GM10248 (cell line): ENCODE measurements around the gene TBCCD1.

ENCODE experiments used
- CTCF ChIA-PET: fragments of 300-600 bp; sonication (Branson Sonifier 250); formaldehyde crosslinking; extraction: SDS; loops from one replicate; lab custom pipeline; 2021; ENCODE audit warnings: antibody characterized with exemption; lab: Yijun Ruan, JAX
- POLR2A ChIA-PET: fragments of 350-650 bp; sonication (Branson Sonifier 250); formaldehyde crosslinking; extraction: SDS; loops from one replicate; lab custom pipeline; 2020; ENCODE audit warnings: antibody characterized with exemption; lab: Yijun Ruan, JAX
- DNase-seq: peaks from one replicate; pipeline ENCODE4 v3.0.0; 2012; ENCODE audit errors: extremely low spot score
- CTCF ChIP-seq: IDR thresholded peaks from 2 replicates; pipeline ENCODE4 v1.5.1; 2012; ENCODE audit warnings: mild to moderate bottlenecking, low read depth; ENCODE audit errors: extremely low read depth, missing control alignments, control extremely low read depth

Gene TBCCD1

GRCh38 chr3:186598108-186598784 is 31.1 kb upstream of the TBCCD1 start:
- CTCF ChIA-PET: interaction anchor here (17.4 kb wide), 1 partner anchor 17 kb away, joined by 155 read pairs; the partner anchor contains the start of gene AHSG
- TF ChIP-seq CTCF: no peak
- POLR2A ChIA-PET: no interaction called here
- no peak for DNase-seq

DNA sequence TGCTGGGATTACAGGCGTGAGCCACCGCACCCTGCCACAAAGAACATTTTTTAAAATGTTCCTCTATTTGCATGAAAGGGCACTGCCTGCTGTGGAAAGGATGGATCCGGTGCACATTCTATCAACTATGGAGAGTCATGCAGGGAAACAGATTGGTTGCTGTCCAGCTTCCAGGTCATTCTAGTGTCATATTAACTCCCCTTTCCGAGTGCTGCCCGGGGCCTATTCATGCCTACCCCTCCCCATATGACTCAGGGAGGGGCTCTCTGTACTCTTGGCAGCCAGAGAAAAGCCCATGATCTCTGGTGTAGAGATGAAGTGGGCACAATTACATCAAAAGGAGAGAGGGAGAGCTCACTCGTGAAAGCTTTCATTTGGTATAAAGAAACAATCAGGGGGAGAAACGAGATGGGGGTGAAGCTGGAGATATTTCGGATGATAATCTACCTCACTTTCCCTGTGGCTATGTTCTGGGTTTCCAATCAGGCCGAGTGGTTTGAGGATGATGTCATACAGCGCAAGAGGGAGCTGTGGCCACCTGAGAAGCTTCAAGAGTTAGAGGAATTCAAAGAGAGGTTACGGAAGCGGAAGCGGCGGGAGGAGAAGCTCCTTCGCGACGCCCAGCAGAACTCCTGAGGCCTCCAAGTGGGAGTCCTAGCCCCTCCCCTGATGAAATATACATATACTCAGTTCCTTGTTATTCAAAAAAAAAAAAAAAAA is 29.6 kb upstream of the TBCCD1 start:
- POLR2A ChIA-PET: interaction anchor here (0.6 to 0.7 kb wide), 2 partner anchors 29 to 186 kb away, joined by 3 to 4 read pairs; no protein-coding TSS in a partner anchor

GRCh38 chr3:186594591-186595113 is 27.5 kb upstream of the TBCCD1 start:
- POLR2A ChIA-PET: no interaction called here

More for the DNA sequence above, 29.6 kb upstream of the TBCCD1 start:
- CTCF ChIA-PET: interaction anchor here (0.7 to 17.4 kb wide), 3 partner anchors 10 to 620 kb away, joined by 3 to 155 read pairs (median 3); partner anchors contain the start of gene AHSG
- DNase-seq: no peak
- TF ChIP-seq CTCF: no peak

DNA sequence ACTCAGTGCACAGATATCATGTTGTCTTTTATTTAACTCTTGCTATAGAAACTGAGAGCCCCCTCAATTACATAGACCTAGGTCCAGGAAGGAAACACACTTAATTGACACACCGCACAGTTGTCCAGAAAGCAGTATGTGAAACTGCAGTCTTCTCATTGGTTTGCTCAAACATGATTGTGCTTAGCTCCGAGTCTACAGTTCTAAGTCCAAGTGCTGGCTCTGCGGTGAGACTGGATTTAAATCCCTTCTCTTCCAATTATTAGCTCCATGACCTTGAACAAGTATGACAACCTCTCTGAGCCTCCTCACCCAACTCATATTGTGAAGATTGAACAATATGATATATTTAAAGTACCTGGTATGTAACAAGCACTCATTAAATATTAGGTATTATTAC is 26.7 kb upstream of the TBCCD1 start:
- TF ChIP-seq CTCF: no peak
- CTCF ChIA-PET: interaction anchor here (0.7 to 17.4 kb wide), 4 partner anchors 9 to 651 kb away, joined by 3 to 155 read pairs (median 4); partner anchors contain the start of gene AHSG
- DNase-seq: no peak
- POLR2A ChIA-PET: no interaction called here

More at GRCh38 chr3:186594591-186595113, 27.5 kb upstream of the TBCCD1 start:
- CTCF ChIA-PET: interaction anchor here (17.4 kb wide), 1 partner anchor 21 kb away, joined by 155 read pairs; the partner anchor contains the start of gene AHSG
- no peak for DNase-seq
- no peak for TF ChIP-seq CTCF

- no peak for DNase-seq
- no peak for TF ChIP-seq CTCF
- POLR2A ChIA-PET: no interaction called here
- CTCF ChIA-PET: interaction anchor here (1.2 to 17.4 kb wide), 3 partner anchors 23 to 649 kb away, joined by 4 to 155 read pairs (median 4); partner anchors contain the start of gene AHSG
Measured at GRCh38 chr3:186592682-186593081, 25.5 kb upstream of the TBCCD1 start.
